Mucosa of descending colon (tissue), 3 donors: ENCODE data around the gene ZMIZ1. TPM values are rescaled to one million over a fixed set of nuclear protein-coding genes. Genes with fewer than 3 reads are reported as not detected.
A peak's percentile ranks its signal among the peaks of the same experiment; 100 is the strongest.
"Not testable (repeated sequence)": the region's sequence is repeated elsewhere in the genome, so short reads cannot be mapped to it uniquely, and the experiment has no call there.

Experiments used
- ATAC-seq: fragments of 200-7000 bp; cut with Tn5 transposase; one replicate; pipeline ENCODE4 v1.9.1; 2020; ENCODE audit warnings: mild to moderate bottlenecking, moderate library complexity
- DNase-seq, 3 donors: peaks; one replicate each; pipeline ENCODE4 v3.0.0-alpha.2; 2020
- H3K36me3 ChIP-seq: fragments of 200-600 bp; one replicate; pipeline ENCODE4 v1.8.0; 2021; ENCODE audit warnings: low read depth, mild to moderate bottlenecking
- H3K4me1 ChIP-seq: fragments of 200-600 bp; one replicate; pipeline ENCODE4 v1.8.0; 2021; ENCODE audit warnings: low read depth, mild to moderate bottlenecking
- H3K4me3 ChIP-seq: fragments of 200-600 bp; one replicate; pipeline ENCODE4 v1.8.0; 2021; ENCODE audit warnings: mild to moderate bottlenecking
- H3K9me3 ChIP-seq: fragments of 200-600 bp; one replicate; pipeline ENCODE4 v1.8.0; 2021; ENCODE audit warnings: mild to moderate bottlenecking
- intact Hi-C, 2 donors: fragments of 100-400 bp; cut with DNase I in 1 of 2; cut with micrococcal nuclease in 1 of 2; formaldehyde crosslinking; loops; one replicate each; pipeline versions ENCODE4 v1.11.0 to v1.11.1; 2022; cut with DNase I, micrococcal nuclease
- total RNA-seq, 3 donors: library from RNA; stranded (reverse); fragmentation: NEBNext Ultra II Directional in 2 of 3; extraction: Animal tissue kit (Norgen Biotek cat#: 25700) in 2 of 3; gene quantifications; one replicate each; pipeline versions ENCODE4 v1.2.1 to v1.2.4, GENCODE V29; 2021 to 2023
- TF ChIP-seq, protein P1 (sequence below): fragments of 200-600 bp; IDR thresholded peaks from one replicate; pipeline ENCODE4 v1.8.0; 2022; ENCODE audit warnings: antibody characterized with exemption, mild to moderate bottlenecking
- donor health status: DM: no; HTN: no; CAD: no; lungs with moderate emphysema.
- donor health status: DM: no; HTN: no; CAD: no.
- donor health status: DM: no; HTN: yes; CAD: no.

Gene ZMIZ1
- total RNA-seq, 3 donors from 2014 or later, result 61.4 to 103 (median 89.1) TPM

DNA sequence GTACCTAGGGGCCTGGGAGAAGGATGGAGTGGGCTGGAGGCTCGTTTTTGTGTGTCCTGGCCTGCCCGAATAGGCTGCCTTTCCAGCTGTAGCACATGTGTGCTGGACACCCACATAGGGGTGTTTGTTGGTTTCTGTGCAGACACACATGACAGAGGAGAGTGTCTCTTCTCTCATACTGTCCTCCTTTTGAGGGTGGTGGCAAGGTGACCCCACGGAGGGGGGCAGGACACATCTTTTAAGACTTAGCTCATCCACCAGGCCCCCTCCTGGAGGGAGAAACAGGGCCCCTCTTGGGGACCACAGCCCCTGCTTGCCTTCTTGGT lies 206.3 kb downstream of the ZMIZ1 start:
- Histone ChIP-seq H3K4me1 (peaks cover 3% of the 10 kb centered on the region), H3K36me3 (no peaks in the 10 kb centered on the region), H3K4me3 (no peak overlapping the region), H3K9me3 (no peaks in the 10 kb centered on the region)
- intact Hi-C loops, result no loop called here
- peak; percentile 2 for ATAC-seq
- no peak for DNase-seq
- TF ChIP-seq, protein P1, sequence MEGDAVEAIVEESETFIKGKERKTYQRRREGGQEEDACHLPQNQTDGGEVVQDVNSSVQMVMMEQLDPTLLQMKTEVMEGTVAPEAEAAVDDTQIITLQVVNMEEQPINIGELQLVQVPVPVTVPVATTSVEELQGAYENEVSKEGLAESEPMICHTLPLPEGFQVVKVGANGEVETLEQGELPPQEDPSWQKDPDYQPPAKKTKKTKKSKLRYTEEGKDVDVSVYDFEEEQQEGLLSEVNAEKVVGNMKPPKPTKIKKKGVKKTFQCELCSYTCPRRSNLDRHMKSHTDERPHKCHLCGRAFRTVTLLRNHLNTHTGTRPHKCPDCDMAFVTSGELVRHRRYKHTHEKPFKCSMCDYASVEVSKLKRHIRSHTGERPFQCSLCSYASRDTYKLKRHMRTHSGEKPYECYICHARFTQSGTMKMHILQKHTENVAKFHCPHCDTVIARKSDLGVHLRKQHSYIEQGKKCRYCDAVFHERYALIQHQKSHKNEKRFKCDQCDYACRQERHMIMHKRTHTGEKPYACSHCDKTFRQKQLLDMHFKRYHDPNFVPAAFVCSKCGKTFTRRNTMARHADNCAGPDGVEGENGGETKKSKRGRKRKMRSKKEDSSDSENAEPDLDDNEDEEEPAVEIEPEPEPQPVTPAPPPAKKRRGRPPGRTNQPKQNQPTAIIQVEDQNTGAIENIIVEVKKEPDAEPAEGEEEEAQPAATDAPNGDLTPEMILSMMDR, result no peak

DNA sequence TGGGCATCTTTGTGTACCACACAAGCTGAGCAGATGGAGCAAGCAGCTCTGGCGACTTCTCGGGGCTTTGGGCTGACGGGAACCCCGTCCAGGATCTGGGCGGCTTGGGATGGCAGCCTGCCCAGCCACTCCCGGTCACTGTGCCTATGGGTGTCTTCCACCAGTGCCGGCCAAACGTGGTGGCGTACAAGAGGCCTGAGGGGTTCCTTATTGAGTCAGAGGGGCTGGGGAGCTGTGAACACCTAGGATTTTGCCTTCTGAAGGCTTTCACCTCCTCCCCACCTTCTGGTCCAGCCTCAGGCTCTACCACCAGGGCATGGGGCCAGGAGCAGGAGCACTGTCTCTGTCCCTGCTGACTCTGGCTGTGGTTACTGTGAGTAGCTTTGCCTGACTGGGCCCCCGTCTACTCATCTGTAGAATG lies 206.7 kb downstream of the ZMIZ1 start:
- intact Hi-C loops, result no loop called here
- ATAC-seq (no peak), DNase-seq (peak in 1 of 3 donors; percentile 60)
- H3K9me3 ChIP-seq, result no peaks in the 10 kb centered on the region
- H3K36me3 ChIP-seq, result no peaks in the 10 kb centered on the region
- peaks cover 2% of the 10 kb centered on the region for H3K4me1 ChIP-seq
- TF ChIP-seq, protein P1, result no peak
- no peak overlapping the region for H3K4me3 ChIP-seq

DNA sequence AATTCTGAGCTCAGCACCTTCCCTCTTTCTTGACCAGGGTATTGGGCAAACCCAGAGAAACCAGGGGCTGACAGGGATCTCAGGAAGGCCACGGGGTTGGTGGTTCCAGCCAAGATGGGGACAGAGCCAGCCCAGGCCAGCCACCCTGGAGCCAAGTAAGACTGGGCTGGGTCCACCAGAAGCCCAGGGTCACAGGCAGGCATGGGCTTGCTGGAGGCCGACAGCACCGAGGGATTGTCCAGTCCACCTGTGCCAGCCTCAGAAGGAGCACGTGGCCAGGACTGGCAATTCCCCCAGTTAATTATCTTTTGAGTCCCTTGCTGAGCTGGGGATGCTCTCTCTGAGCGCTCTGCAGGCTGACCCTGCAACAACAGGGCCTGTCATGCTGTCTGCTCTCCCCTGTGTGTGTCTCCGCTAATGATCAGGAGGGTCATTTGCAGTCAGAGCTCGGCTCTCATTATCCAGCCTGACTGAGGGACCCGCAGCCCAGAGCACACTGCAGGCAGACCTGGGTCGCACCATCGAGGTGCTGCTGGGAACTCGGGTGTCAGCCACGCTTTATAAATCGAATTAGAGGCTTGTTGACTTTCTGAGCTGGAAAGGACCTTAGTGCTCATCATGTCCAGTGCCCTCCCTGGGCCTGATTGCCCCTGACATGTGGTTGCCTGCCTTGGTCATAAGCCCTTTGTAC lies 209.0 kb downstream of the ZMIZ1 start:
- intact Hi-C loops, result no loop called here
- ATAC-seq, result no peak
- TF ChIP-seq, protein P1, result no peak
- DNase-seq, result no peak
- peaks cover 3% of the 10 kb centered on the region for H3K4me1 ChIP-seq
- no peaks in the 10 kb centered on the region for H3K9me3 ChIP-seq
- H3K4me3 ChIP-seq, result no peak overlapping the region
- no peaks in the 10 kb centered on the region for H3K36me3 ChIP-seq

DNA sequence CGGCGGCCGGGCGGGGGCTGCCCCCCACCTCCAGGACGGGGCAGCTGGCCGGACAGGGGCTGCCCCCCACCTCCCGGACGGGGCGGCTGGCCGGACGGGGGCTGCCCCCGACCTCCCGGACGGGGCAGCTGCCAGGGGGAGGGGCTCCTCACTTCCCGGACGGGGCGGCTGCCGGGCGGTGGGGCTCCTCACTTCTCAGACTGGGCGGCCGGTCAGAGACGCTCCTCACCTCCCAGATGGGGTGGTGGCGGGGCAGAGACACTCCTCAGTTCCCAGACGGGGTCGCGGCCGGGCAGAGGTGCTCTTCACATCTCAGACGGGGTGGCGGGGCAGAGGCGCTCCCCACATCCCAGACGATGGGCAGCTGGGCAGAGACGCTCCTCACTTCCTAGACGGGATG lies 210.3 kb downstream of the ZMIZ1 start:
- intact Hi-C loops, H3K36me3 ChIP-seq, ATAC-seq, DNase-seq, H3K9me3 ChIP-seq, H3K4me1 ChIP-seq, H3K4me3 ChIP-seq: not testable (repeated sequence)

DNA sequence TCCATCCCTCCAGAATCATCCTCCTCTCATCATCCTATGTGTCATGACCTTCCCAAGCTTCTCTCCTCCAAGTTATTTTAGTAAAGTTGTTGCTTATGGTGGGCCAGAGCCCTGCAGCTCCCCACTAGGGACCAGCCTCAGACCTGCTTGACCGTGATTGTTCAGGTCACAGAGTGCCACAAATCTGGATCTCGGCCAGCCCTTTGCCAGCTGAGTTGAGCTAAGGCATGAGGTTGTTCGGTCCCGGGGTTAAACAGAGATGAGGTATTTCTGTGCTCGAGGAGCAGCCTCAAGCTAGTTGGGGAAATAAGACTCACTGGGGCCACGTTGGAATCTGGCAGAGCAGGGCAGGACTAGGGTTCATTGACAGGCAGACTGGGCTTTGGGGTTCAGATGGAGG lies 212.2 kb downstream of the ZMIZ1 start:
- TF ChIP-seq, protein P1, result no peak
- H3K4me3 ChIP-seq, result no peak overlapping the region
- H3K36me3 ChIP-seq, result no peaks in the 10 kb centered on the region
- no peak for ATAC-seq
- intact Hi-C loops, result no loop called here
- H3K9me3 ChIP-seq, result no peaks in the 10 kb centered on the region
- peaks cover 11% of the 10 kb centered on the region for H3K4me1 ChIP-seq
- DNase-seq, result no peak

DNA sequence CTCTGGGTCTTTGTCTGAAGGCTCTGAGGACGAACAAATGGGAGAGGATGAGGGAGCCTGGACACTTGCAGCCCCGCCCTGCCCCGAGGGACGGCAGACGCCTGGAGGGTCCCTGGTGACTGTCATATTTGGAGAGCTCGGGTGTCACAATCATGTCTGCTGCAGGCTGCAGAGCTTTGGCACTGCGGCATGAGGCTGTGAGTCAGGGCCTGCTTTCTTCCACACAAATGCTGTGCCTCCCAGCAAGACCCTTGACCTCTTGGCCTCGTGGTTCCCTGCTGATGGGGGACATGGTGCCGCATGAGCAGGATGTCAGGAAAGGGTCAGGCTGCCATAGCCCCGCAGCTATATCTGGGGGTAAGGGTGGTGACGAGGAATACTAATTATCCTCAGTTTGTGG lies 213.6 kb downstream of the ZMIZ1 start:
- Histone ChIP-seq H3K9me3 (no peaks in the 10 kb centered on the region), H3K4me3 (no peak overlapping the region), H3K4me1 (peaks cover 22% of the 10 kb centered on the region), H3K36me3 (no peaks in the 10 kb centered on the region)
- TF ChIP-seq, protein P1, result no peak
- no peak for ATAC-seq
- intact Hi-C loops, result no loop called here
- no peak for DNase-seq
